ENCODE data around the gene BICDL1. TPM values are rescaled to one million over a fixed set of nuclear protein-coding genes. Genes with fewer than 3 reads are reported as not detected.

BICDL1 gene
- polyA plus RNA-seq, 1 experiment: 0.02 TPM

DNA sequence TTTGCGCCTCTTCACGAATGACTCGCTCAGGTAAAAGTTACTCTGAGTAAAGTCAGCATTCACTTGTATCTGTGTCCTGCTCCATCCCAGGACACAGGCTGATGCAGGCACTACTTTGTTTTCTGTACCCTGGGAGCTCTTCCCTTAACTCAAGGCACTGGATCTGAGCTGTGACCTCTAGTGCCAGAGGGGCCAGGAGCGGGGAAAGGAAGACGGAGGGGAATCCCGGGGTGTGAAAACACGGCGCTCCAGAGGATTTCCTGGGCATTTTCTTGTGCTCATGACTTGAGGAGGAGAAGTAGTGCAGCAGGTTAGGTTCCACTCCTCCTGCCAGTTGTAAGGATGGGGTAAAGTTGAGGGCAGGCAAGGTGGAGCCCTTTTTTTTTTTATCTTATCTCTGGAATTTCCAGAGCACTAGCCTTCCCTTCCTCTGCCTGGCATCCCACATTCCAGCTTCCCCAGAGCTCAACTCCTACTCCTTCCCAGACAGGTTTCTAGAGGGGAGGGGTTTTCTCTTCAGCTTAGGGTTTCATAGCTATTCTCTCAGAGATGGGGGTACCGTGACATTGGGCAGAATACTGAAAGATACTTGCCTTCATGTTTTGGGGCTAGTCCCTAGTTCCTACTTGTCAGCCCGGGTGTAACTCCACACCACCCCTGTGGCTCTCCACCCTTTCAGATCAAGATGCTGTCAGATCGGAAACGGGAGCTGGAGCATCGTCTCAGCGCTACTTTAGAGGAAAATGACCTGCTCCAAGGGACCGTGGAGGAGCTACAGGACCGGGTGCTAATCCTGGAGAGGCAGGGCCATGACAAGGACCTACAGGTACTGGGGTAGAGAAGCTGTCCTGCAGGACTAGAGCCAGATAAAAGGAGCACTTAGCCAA lies 75.3 kb downstream of the BICDL1 start:
- ChIA-PET CTCF (no interaction called here), POLR2A (no interaction called here)
- Histone ChIP-seq H3K4me3 (ENCODE audit: low read depth, low read length) (no peak overlapping the region), H3K27me3 (ENCODE audit: control insufficient read depth, insufficient read depth, low read length) (peaks cover 28% of the 10 kb centered on the region), H3K36me3 (ENCODE audit: control insufficient read depth, insufficient read depth, low read length) (no peaks in the 10 kb centered on the region)
- TF ChIP-seq, protein P1, sequence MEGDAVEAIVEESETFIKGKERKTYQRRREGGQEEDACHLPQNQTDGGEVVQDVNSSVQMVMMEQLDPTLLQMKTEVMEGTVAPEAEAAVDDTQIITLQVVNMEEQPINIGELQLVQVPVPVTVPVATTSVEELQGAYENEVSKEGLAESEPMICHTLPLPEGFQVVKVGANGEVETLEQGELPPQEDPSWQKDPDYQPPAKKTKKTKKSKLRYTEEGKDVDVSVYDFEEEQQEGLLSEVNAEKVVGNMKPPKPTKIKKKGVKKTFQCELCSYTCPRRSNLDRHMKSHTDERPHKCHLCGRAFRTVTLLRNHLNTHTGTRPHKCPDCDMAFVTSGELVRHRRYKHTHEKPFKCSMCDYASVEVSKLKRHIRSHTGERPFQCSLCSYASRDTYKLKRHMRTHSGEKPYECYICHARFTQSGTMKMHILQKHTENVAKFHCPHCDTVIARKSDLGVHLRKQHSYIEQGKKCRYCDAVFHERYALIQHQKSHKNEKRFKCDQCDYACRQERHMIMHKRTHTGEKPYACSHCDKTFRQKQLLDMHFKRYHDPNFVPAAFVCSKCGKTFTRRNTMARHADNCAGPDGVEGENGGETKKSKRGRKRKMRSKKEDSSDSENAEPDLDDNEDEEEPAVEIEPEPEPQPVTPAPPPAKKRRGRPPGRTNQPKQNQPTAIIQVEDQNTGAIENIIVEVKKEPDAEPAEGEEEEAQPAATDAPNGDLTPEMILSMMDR (IDR thresholded peaks at IDR 0.05; ENCODE audit: insufficient read depth, low read depth, low read length): no peak
- no peak for DNase-seq (ENCODE audit: low read depth)

GRCh38 chr12:120065472-120065871 lies 76.4 kb downstream of the BICDL1 start:
- Histone ChIP-seq H3K4me3 (ENCODE audit: low read depth, low read length) (no peak overlapping the region), H3K27me3 (ENCODE audit: control insufficient read depth, insufficient read depth, low read length) (peaks cover 28% of the 10 kb centered on the region), H3K36me3 (ENCODE audit: control insufficient read depth, insufficient read depth, low read length) (no peaks in the 10 kb centered on the region)
- ChIA-PET POLR2A (no interaction called here), CTCF (interaction anchor here (1.2 to 1.6 kb wide), 2 partner anchors 18 to 22 kb away, joined by 3 read pairs; no protein-coding TSS in a partner anchor)
- no peak for DNase-seq (ENCODE audit: low read depth)
- TF ChIP-seq, protein P1 (IDR thresholded peaks at IDR 0.05; ENCODE audit: insufficient read depth, low read depth, low read length): no peak

- Histone ChIP-seq H3K36me3 (ENCODE audit: control insufficient read depth, insufficient read depth, low read length) (no peaks in the 10 kb centered on the region), H3K27me3 (ENCODE audit: control insufficient read depth, insufficient read depth, low read length) (peaks cover 28% of the 10 kb centered on the region), H3K4me3 (ENCODE audit: low read depth, low read length) (no peak overlapping the region)
- TF ChIP-seq, protein P1 (IDR thresholded peaks at IDR 0.05; ENCODE audit: insufficient read depth, low read depth, low read length): no peak
- CTCF ChIA-PET: interaction anchor here (1.6 kb wide), 1 partner anchor 19 kb away, joined by 3 read pairs; no protein-coding TSS in a partner anchor
- no peak for DNase-seq (ENCODE audit: low read depth)
- POLR2A ChIA-PET: no interaction called here
These were observed 77.3 kb downstream of the BICDL1 start for GRCh38 chr12:120066341-120066740.

DNA sequence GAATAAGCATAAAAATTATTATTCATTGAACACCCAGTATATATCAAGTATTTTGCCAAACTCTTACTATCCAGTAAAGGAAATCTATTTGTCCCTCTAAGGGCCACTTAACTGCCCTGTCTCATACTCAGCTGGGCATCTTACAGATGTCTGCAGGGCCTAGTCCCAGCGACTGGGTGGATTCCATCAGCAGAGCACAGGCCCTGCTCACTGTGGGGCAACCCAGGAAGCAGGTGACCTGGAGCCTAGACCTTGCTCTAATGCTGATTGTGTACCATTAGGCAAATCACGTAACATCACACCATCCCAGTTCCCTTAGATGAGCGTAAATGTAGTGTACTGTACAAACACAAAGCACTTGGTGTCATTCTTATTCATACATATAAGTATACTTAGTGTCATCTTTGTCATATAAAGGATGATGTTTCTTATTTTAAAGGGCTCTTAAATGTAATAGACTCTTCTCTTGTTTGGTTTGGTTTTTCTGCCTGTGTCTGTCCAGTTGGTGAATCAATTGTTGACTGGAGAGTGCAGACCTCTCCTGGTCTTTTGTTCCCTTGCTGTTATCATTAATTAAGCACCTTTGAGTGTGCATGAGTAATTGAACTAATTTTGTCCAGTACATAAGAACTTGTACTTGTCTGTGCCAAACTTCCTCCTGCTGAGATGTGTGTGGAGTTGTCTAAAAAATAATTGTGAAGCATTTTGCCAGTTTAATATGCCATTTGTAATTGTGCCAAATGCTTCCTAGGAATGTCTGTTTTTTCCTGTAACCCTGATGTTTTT lies 78.2 kb downstream of the BICDL1 start:
- CTCF ChIA-PET: interaction anchor here (1.6 to 2.0 kb wide), 2 partner anchors 20 kb away, joined by 3 to 4 read pairs; no protein-coding TSS in a partner anchor
- DNase-seq (ENCODE audit: low read depth): no peak

More for the DNA sequence above, 78.2 kb downstream of the BICDL1 start:
- POLR2A ChIA-PET: no interaction called here
- TF ChIP-seq, protein P1 (IDR thresholded peaks at IDR 0.05; ENCODE audit: insufficient read depth, low read depth, low read length): no peak
- H3K27me3 ChIP-seq (ENCODE audit: control insufficient read depth, insufficient read depth, low read length): peaks cover 21% of the 10 kb centered on the region
- no peaks in the 10 kb centered on the region for H3K36me3 ChIP-seq (ENCODE audit: control insufficient read depth, insufficient read depth, low read length)
- no peak overlapping the region for H3K4me3 ChIP-seq (ENCODE audit: low read depth, low read length)
